Peyer's patch (tissue), 4 donors: Measurements from ENCODE around the gene C2orf72.

Experiments
- POLR2A ChIP-seq, 2 donors: fragments of 450-650 bp; IDR thresholded peaks; one replicate each; pipeline ENCODE4 v1.5.1; 2017; ENCODE audit warnings: antibody characterized with exemption in 2 of 2, mild to moderate bottlenecking in 2 of 2, moderate library complexity in 2 of 2
- TF ChIP-seq, protein P1 (sequence below), 6 experiments: fragments of 450-650 bp in 4 of 6; fragments of 200-600 bp in 2 of 6; sonication (generic) in 1 of 6; IDR thresholded peaks; one replicate each; pipeline ENCODE4 v1.5.1; 2017 to 2019; ENCODE audit warnings: antibody characterized with exemption in 6 of 6, mild to moderate bottlenecking in 3 of 6, moderate library complexity in 1 of 6

DNA sequence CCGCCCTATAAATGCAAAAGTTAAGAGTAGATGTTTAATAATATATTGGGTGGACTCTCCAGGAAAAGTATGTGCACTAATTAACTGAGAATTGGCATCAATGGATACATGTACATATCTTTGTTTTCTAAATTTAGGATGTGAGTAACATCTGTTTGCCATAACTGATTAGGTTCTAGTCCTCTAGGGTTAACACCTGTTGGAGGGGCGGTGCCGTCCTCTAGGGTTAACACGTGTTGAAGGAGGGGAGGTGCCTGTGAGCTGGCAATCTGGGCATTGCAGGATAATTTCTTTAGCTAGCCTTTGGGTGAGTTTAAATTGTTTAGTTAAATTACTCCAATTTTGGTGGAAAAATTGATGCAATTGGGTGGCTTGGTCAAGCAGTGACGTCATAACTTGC lies 56.6 kb downstream of the C2orf72 start:
- TF ChIP-seq POLR2A (IDR thresholded peaks at IDR 0.05), result no peak
- TF ChIP-seq, protein P1, sequence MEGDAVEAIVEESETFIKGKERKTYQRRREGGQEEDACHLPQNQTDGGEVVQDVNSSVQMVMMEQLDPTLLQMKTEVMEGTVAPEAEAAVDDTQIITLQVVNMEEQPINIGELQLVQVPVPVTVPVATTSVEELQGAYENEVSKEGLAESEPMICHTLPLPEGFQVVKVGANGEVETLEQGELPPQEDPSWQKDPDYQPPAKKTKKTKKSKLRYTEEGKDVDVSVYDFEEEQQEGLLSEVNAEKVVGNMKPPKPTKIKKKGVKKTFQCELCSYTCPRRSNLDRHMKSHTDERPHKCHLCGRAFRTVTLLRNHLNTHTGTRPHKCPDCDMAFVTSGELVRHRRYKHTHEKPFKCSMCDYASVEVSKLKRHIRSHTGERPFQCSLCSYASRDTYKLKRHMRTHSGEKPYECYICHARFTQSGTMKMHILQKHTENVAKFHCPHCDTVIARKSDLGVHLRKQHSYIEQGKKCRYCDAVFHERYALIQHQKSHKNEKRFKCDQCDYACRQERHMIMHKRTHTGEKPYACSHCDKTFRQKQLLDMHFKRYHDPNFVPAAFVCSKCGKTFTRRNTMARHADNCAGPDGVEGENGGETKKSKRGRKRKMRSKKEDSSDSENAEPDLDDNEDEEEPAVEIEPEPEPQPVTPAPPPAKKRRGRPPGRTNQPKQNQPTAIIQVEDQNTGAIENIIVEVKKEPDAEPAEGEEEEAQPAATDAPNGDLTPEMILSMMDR (IDR thresholded peaks at IDR 0.05), result no peak
